ENCODE results near the gene CHIC2. TPM values are rescaled to one million over a fixed set of nuclear protein-coding genes. Genes with fewer than 3 reads are reported as not detected.

Gene CHIC2
- total RNA-seq, 1 experiment from 2014 or later = 8.2 TPM

- Histone ChIP-seq H2AK5ac (ENCODE audit: insufficient read length, low read length) (no peak overlapping the region), H3K56ac (ENCODE audit: insufficient read length, low read depth, low read length) (no peak overlapping the region), H3K4me1 (ENCODE audit: insufficient read depth, low read length) (peaks cover 5% of the 10 kb centered on the region; the same call in 1 of the 2 replicates), H3K23ac (ENCODE audit: insufficient read length, low read depth, low read length) (no peak overlapping the region), H3K18ac (ENCODE audit: insufficient read length, low read depth, low read length) (no peak overlapping the region), H3K27ac (ENCODE audit: insufficient read length, low read depth, low read length) (no peak overlapping the region), H2BK5ac (ENCODE audit: insufficient read length, low read length) (no peak overlapping the region), H3K27me3 (ENCODE audit: insufficient read depth, low read length) (no peaks in the 10 kb centered on the region), H2BK15ac (ENCODE audit: low read depth, low read length) (no peak overlapping the region), H3K4ac (ENCODE audit: low read depth, low read length) (no peak overlapping the region), H4K91ac (ENCODE audit: insufficient read length, low read depth, low read length) (no peak overlapping the region), H3K23me2 (ENCODE audit: insufficient read length, low read depth, low read length, poor library complexity, severe bottlenecking) (no peaks in the 10 kb centered on the region), H4K8ac (replicated peaks; ENCODE audit: insufficient read length, low read depth, low read length) (no peak overlapping the region), H4K5ac (ENCODE audit: insufficient read length, low read depth, low read length) (no peak overlapping the region), H4K20me1 (ENCODE audit: control insufficient read depth, insufficient read depth, insufficient read length) (no peaks in the 10 kb centered on the region), H3K79me2 (ENCODE audit: insufficient read depth, low read length) (no peaks in the 10 kb centered on the region), H2BK20ac (ENCODE audit: low read depth, low read length, poor library complexity, severe bottlenecking) (no peak overlapping the region), H3K9ac (ENCODE audit: extremely low read depth, insufficient read length, low read length) (no peak overlapping the region), H3K4me2 (ENCODE audit: insufficient read depth, insufficient read length, low read length) (peak overlapping the region; percentile 24), H2BK120ac (ENCODE audit: low read depth, low read length, poor library complexity, severe bottlenecking) (no peak overlapping the region), H3K79me1 (ENCODE audit: insufficient read depth, low read depth, low read length, poor library complexity, severe bottlenecking) (no peaks in the 10 kb centered on the region), H2AFZ (ENCODE audit: low read length) (no peak overlapping the region), H3K14ac (ENCODE audit: insufficient read depth, low read length) (no peak overlapping the region), H3T11ph (ENCODE audit: low read length) (no peak overlapping the region), H3K9me3 (ENCODE audit: control insufficient read depth, low read depth, low read length) (no peaks in the 10 kb centered on the region), H2BK12ac (ENCODE audit: insufficient read length, low read depth, low read length) (no peak overlapping the region)
- TF ChIP-seq CTCF (conservative IDR thresholded peaks at IDR 0.05) = no peak
- H3K27ac Mint-ChIP-seq = peak overlapping the region in 2 of 3 experiments; percentile 7 to 41; a peak in 3 of 7 replicates
- 0 out of 7 replicates have a peak, but pooled peaks cover 0 to 2% (median 0%) of the 10 kb centered on the region in 3 experiments for H3K36me3 Mint-ChIP-seq (ENCODE audit: insufficient read depth in 1 of 3, low read depth in 3 of 3)
- peak; percentile 46 for DNase-seq
- WGBS (ENCODE audit: extremely low coverage, insufficient read length, low lambda C conversion rate) = no CpG with 5 or more reads among the region's 10 CpGs
- no peaks in the 10 kb centered on the region for H3K27me3 Mint-ChIP-seq (ENCODE audit: low read depth)
- no peak overlapping the region for H3K4me3 Mint-ChIP-seq
- peaks cover 23 to 27% of the 10 kb centered on the region in 2 experiments for H3K4me1 Mint-ChIP-seq
- no peaks in the 10 kb centered on the region for H3K9me3 Mint-ChIP-seq
Measured at GRCh38 chr4:54001668-54002365, 62.6 kb downstream of the CHIC2 start.
